IMR-90 (cell line): ENCODE results near the gene FTO. TPM values are rescaled to one million over a fixed set of nuclear protein-coding genes. Genes with fewer than 3 reads are reported as not detected.

Source experiments
- ATAC-seq: fragments of 200-7000 bp; cut with Tn5 transposase; 2 replicates; pipeline ENCODE4 v1.9.1; 2020; ENCODE audit warnings: low read depth, mild to moderate bottlenecking, moderate library complexity
- BruUV-seq: library from RNA; stranded (reverse); fragments of 400-500 nt; replicated peaks from 2 replicates; lab custom pipeline; 2021; lab: Mats Ljungman, UMichigan
- CTCF ChIA-PET: fragments of 300-600 bp; formaldehyde crosslinking; extraction: SDS; loops from one replicate; lab custom pipeline; 2021; ENCODE audit warnings: antibody characterized with exemption; lab: Yijun Ruan, JAX
- POLR2A ChIA-PET: fragments of 300-600 bp; sonication (Branson Sonifier 250); formaldehyde crosslinking; loops from one replicate; lab custom pipeline; 2022; ENCODE audit warnings: antibody characterized with exemption; ENCODE audit not compliant: unreplicated experiment; lab: Charles Lee
- DNase-seq: peaks from one replicate; pipeline ENCODE4 v3.0.0; 2013
- H2AFZ ChIP-seq: replicated peaks from 2 replicates; pipeline ENCODE3; 2013; ENCODE audit warnings: low read length, mild to moderate bottlenecking; ENCODE audit not compliant: poor library complexity
- H2AK5ac ChIP-seq: 2 replicates; pipeline ENCODE4 v1.6.1; 2013; ENCODE audit warnings: low read depth, low read length, inconsistent platforms
- H2AK9ac ChIP-seq: replicated peaks from 2 replicates; pipeline ENCODE3; 2013; ENCODE audit warnings: mild to moderate bottlenecking, low read depth, low read length, moderate library complexity; ENCODE audit not compliant: poor library complexity
- H2BK120ac ChIP-seq: 2 replicates; pipeline ENCODE4 v1.6.1; 2013; ENCODE audit warnings: low read depth, low read length, inconsistent platforms
- H2BK15ac ChIP-seq: 3 replicates; pipeline ENCODE4 v1.6.1; 2013; ENCODE audit warnings: low read depth, low read length, inconsistent platforms
- H2BK20ac ChIP-seq: 2 replicates; pipeline ENCODE4 v1.6.1; 2013; ENCODE audit warnings: low read depth, mild to moderate bottlenecking, inconsistent platforms, low read length, moderate library complexity
- H2BK5ac ChIP-seq: 2 replicates; pipeline ENCODE4 v1.6.1; 2013; ENCODE audit warnings: mild to moderate bottlenecking, low read depth, low read length, inconsistent platforms; ENCODE audit not compliant: poor library complexity, severe bottlenecking
- H3K14ac ChIP-seq: replicated peaks from 2 replicates; pipeline ENCODE4 v1.6.1; 2013; ENCODE audit warnings: low read depth, low read length, inconsistent platforms
- H3K18ac ChIP-seq: 2 replicates; pipeline ENCODE4 v1.6.1; 2013; ENCODE audit warnings: low read depth, low read length, control low read depth
- H3K23ac ChIP-seq: 2 replicates; pipeline ENCODE4 v1.6.1; 2013; ENCODE audit warnings: low read depth, low read length, inconsistent platforms
- H3K27ac ChIP-seq: 2 replicates; pipeline ENCODE4 v1.5.1; 2013; ENCODE audit warnings: mild to moderate bottlenecking, control low read depth, low read length; ENCODE audit not compliant: insufficient read depth
- H3K27me3 ChIP-seq: 2 replicates; pipeline ENCODE4 v1.6.1; 2013; ENCODE audit warnings: low read length; ENCODE audit not compliant: control insufficient read depth, insufficient read depth
- H3K36me3 ChIP-seq: 2 replicates; pipeline ENCODE4 v1.6.1; 2013; ENCODE audit warnings: low read length, mixed read lengths; ENCODE audit not compliant: control insufficient read depth, insufficient read depth
- H3K4ac ChIP-seq: 2 replicates; pipeline ENCODE4 v1.6.1; 2013; ENCODE audit warnings: low read depth, low read length, inconsistent platforms
- H3K4me1 ChIP-seq: 2 replicates; pipeline ENCODE4 v1.6.1; 2013; ENCODE audit warnings: low read length, mixed read lengths; ENCODE audit not compliant: control insufficient read depth, insufficient read depth
- H3K4me2 ChIP-seq: 2 replicates; pipeline ENCODE4 v1.6.1; 2013; ENCODE audit warnings: low read depth, mild to moderate bottlenecking, control low read depth, low read length, moderate library complexity
- H3K4me3 ChIP-seq: 2 replicates; pipeline ENCODE4 v1.5.1; 2013; ENCODE audit warnings: low read depth, mild to moderate bottlenecking, control low read depth, low read length, moderate library complexity; ENCODE audit not compliant: insufficient read depth
- H3K56ac ChIP-seq: 2 replicates; pipeline ENCODE4 v1.6.1; 2013; ENCODE audit warnings: low read length, inconsistent platforms; ENCODE audit not compliant: insufficient read depth; ENCODE audit errors: extremely low read depth
- H3K79me1 ChIP-seq, 2 experiments: 2 replicates each; pipeline ENCODE4 v1.6.1; 2013; ENCODE audit warnings: low read length in 2 of 2, inconsistent platforms in 1 of 2, low read depth in 1 of 2
- H3K9ac ChIP-seq: 2 replicates; pipeline ENCODE4 v1.6.1; 2013; ENCODE audit warnings: low read depth, low read length, control low read depth
- H3K9me1 ChIP-seq: 2 replicates; pipeline ENCODE4 v1.6.1; 2013; ENCODE audit warnings: low read length, inconsistent platforms; ENCODE audit not compliant: insufficient read depth
- H3K9me3 ChIP-seq: 2 replicates; pipeline ENCODE4 v1.6.1; 2013; ENCODE audit warnings: low read length; ENCODE audit not compliant: control insufficient read depth, insufficient read depth
- H4K20me1 ChIP-seq: 2 replicates; pipeline ENCODE4 v1.6.1; 2013; ENCODE audit warnings: low read length, inconsistent platforms; ENCODE audit not compliant: insufficient read depth
- H4K5ac ChIP-seq: 2 replicates; pipeline ENCODE4 v1.6.1; 2013; ENCODE audit warnings: mild to moderate bottlenecking, low read depth, low read length, control low read depth
- H4K8ac ChIP-seq, 2 experiments: 2 replicates each; pipeline ENCODE4 v1.6.1; 2013; ENCODE audit warnings: low read depth in 2 of 2, low read length in 2 of 2, control low read depth in 1 of 2, inconsistent platforms in 1 of 2
- H4K91ac ChIP-seq: 2 replicates; pipeline ENCODE4 v1.6.1; 2013; ENCODE audit warnings: low read depth, low read length, inconsistent platforms; ENCODE audit not compliant: insufficient read depth
- BHLHE40 ChIP-seq: fragments of 150-350 bp; IDR thresholded peaks from 2 replicates; pipeline ENCODE4 v1.6.1; 2016; ENCODE audit warnings: mild to moderate bottlenecking, low read depth, low read length
- FOS ChIP-seq: fragments of 150-350 bp; IDR thresholded peaks from 2 replicates; pipeline ENCODE4 v1.6.1; 2016; ENCODE audit warnings: low read depth, low read length
- MAZ ChIP-seq: IDR thresholded peaks from 2 replicates; pipeline ENCODE4 v1.6.1; 2012; ENCODE audit warnings: low read depth, mild to moderate bottlenecking, low read length, improper control_type of control experiment, moderate library complexity, borderline replicate concordance
- NFE2L2 ChIP-seq: fragments of 150-350 bp; IDR thresholded peaks from 2 replicates; pipeline ENCODE4 v1.6.1; 2016; ENCODE audit warnings: low read depth, mild to moderate bottlenecking, low read length
- RFX5 ChIP-seq: IDR thresholded peaks from 2 replicates; pipeline ENCODE4 v1.8.0; 2012; ENCODE audit warnings: low read depth, mild to moderate bottlenecking, low read length, moderate library complexity
- WGBS, 2 experiments: methylation state at CpG; one replicate each; pipeline versions ENCODE4 v1.1.5 to v1.1.7; 2013; ENCODE audit warnings: missing lambda C conversion rate in 2 of 2; ENCODE audit not compliant: insufficient read length in 1 of 2; ENCODE audit errors: extremely low coverage in 2 of 2; 5-methylcytosine and 5-hydroxymethylcytosine counted together
- dilution Hi-C: fragments of 300-500 bp; cut with HindIII; formaldehyde crosslinking; loops from one replicate; pipeline ENCODE4 v1.14.3; 2018; ENCODE audit warnings: low sequenced_read_pairs; ENCODE audit not compliant: unreplicated experiment
- in situ Hi-C: fragments of 300-500 bp; cut with MboI; formaldehyde crosslinking; loops from 3 replicates; pipeline ENCODE4 v1.14.3; 2019; ENCODE audit warnings: low sequenced_read_pairs, inconsistent platforms, mixed read lengths
- intact Hi-C: fragments of 100-400 bp; cut with micrococcal nuclease; formaldehyde crosslinking; loops from 2 replicates; pipeline ENCODE4 v1.10.0; 2022
- polyA plus RNA-seq, 3 experiments: library from polyadenylated mRNA; depleted of rRNA; stranded (reverse); fragments of >200 nt; gene quantifications; 2 replicates each; pipeline ENCODE4 v1.2.3, GENCODE V29; 2012; ENCODE audit warnings: low replicate concordance in 1 of 3
- total RNA-seq: library from RNA; depleted of rRNA; stranded (reverse); fragments of >200 nt; gene quantifications from 2 replicates; pipeline ENCODE4 v1.2.3, GENCODE V29; 2012
- TF ChIP-seq, protein P1 (sequence below): fragments of 150-350 bp; IDR thresholded peaks from 2 replicates; pipeline ENCODE4 v1.6.1; 2017; ENCODE audit warnings: mild to moderate bottlenecking, antibody characterized with exemption, low read length, low read depth

FTO gene
- total and polyA plus RNA-seq, 2 of the 4 experiments (the other 2 are of a cell fraction): 70.3 to 132 TPM

DNA sequence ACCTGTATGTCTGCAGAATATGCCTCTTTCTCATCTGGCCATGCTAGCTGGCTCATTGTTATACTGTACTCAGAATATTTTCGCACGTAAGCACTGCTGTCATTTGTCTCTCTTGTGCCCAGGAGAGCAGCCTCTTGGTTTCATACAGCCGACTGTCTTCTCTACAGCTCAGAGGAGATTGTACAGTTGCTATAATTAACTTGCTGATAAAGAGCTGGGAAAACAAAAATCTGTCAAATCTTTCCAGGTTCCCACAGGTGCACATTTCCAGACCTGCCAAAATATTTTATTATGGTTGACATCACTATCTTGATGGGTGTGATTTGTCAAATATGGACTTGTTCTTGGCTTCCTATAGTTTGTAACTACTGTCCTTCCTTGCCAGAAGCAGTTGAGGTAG is 122.7 kb downstream of the FTO start:
- no peak for DNase-seq
- Histone ChIP-seq H3K27ac (no peak overlapping the region), H3K23ac (no peak overlapping the region), H4K8ac (no peak overlapping the region), H2BK15ac (no peak overlapping the region), H2BK20ac (no peak overlapping the region), H4K5ac (no peak overlapping the region), H4K20me1 (peaks cover 3% of the 10 kb centered on the region; the same call in 1 of the 2 replicates), H3K9ac (no peak overlapping the region), H3K56ac (no peak overlapping the region), H3K4ac (no peak overlapping the region), H4K91ac (no peak overlapping the region), H3K9me3 (no peaks in the 10 kb centered on the region), H3K27me3 (no peaks in the 10 kb centered on the region), H3K4me1 (peaks cover 17% of the 10 kb centered on the region), H3K36me3 (peaks cover 8% of the 10 kb centered on the region), H2AK9ac (no peak overlapping the region), H3K79me1 (peaks cover 23 to 46% of the 10 kb centered on the region in 2 experiments), H3K14ac (no peak overlapping the region), H3K4me2 (no peak overlapping the region), H3K4me3 (no peak overlapping the region), H2AFZ (no peak overlapping the region), H2BK120ac (no peak overlapping the region), H3K9me1 (peaks cover 17% of the 10 kb centered on the region), H2AK5ac (no peak overlapping the region), H3K18ac (no peak overlapping the region), H2BK5ac (no peak overlapping the region)
- dilution Hi-C loops: no loop called here
- BruUV-seq: no TSS peak
- no CpG with 5 or more reads among the region's 3 CpGs for WGBS, 2 experiments
- no peak for ATAC-seq
- TF ChIP-seq RFX5 (no peak), FOS (no peak), NFE2L2 (no peak), MAZ (no peak), BHLHE40 (no peak)
- TF ChIP-seq, protein P1, sequence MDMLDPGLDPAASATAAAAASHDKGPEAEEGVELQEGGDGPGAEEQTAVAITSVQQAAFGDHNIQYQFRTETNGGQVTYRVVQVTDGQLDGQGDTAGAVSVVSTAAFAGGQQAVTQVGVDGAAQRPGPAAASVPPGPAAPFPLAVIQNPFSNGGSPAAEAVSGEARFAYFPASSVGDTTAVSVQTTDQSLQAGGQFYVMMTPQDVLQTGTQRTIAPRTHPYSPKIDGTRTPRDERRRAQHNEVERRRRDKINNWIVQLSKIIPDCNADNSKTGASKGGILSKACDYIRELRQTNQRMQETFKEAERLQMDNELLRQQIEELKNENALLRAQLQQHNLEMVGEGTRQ: no peak
- in situ Hi-C loops: no loop called here
- ChIA-PET POLR2A (no interaction called here), CTCF (no interaction called here)
- intact Hi-C loops: no loop called here
